ENCODE data around the gene KLHL2. TPM values are rescaled to one million over a fixed set of nuclear protein-coding genes. Genes with fewer than 3 reads are reported as not detected.
"Not testable (repeated sequence)": the region's sequence is repeated elsewhere in the genome, so short reads cannot be mapped to it uniquely, and the experiment has no call there.

The KLHL2 gene
- total RNA-seq, 1 experiment from 2014 or later, result 11.8 TPM

- DNase-seq (ENCODE audit: low read depth), result no peak
These were observed 7.6 kb upstream of the KLHL2 start for GRCh38 chr4:165199722-165200121.

- DNase-seq (ENCODE audit: low read depth), result no peak
These were observed 5.6 kb upstream of the KLHL2 start for GRCh38 chr4:165201806-165202205.

- DNase-seq (ENCODE audit: low read depth), result no peak
These were observed 3.6 kb upstream of the KLHL2 start for GRCh38 chr4:165203541-165204461.

GRCh38 chr4:165204462-165204830 lies 2.9 kb upstream of the KLHL2 start:
- no peak for DNase-seq (ENCODE audit: low read depth)

GRCh38 chr4:165207016-165207430 lies 338 bp upstream of the KLHL2 start:
- DNase-seq (ENCODE audit: low read depth), result peak; percentile 10

GRCh38 chr4:165208221-165208652 lies 876 bp downstream of the KLHL2 start:
- DNase-seq (ENCODE audit: low read depth), result no peak

GRCh38 chr4:165208741-165209388 lies 1.5 kb downstream of the KLHL2 start:
- DNase-seq (ENCODE audit: low read depth), result peak; percentile 19

- DNase-seq (ENCODE audit: low read depth), result no peak
These were observed 2.4 kb downstream of the KLHL2 start for GRCh38 chr4:165209796-165210195.

GRCh38 chr4:165210566-165210965 lies 3.2 kb downstream of the KLHL2 start:
- no peak for DNase-seq (ENCODE audit: low read depth)

GRCh38 chr4:165212647-165213046 lies 5.3 kb downstream of the KLHL2 start:
- not testable (repeated sequence) for DNase-seq (ENCODE audit: low read depth)

- DNase-seq (ENCODE audit: low read depth), result not testable (repeated sequence)
These were observed 6.0 kb downstream of the KLHL2 start for GRCh38 chr4:165213404-165213803.

GRCh38 chr4:165213991-165214709 lies 6.8 kb downstream of the KLHL2 start:
- DNase-seq (ENCODE audit: low read depth), result not testable (repeated sequence)

- DNase-seq (ENCODE audit: low read depth), result peak; percentile 61
These were observed 7.8 kb downstream of the KLHL2 start for GRCh38 chr4:165215034-165215751.

- not testable (repeated sequence) for DNase-seq (ENCODE audit: low read depth)
These were observed 8.6 kb downstream of the KLHL2 start for GRCh38 chr4:165215761-165216487.

- no peak for DNase-seq (ENCODE audit: low read depth)
These were observed 10.0 kb downstream of the KLHL2 start for GRCh38 chr4:165217325-165217724.

- not testable (repeated sequence) for DNase-seq (ENCODE audit: low read depth)
These were observed 13.9 kb downstream of the KLHL2 start for GRCh38 chr4:165221306-165221705.

- not testable (repeated sequence) for DNase-seq (ENCODE audit: low read depth)
These were observed 14.8 kb downstream of the KLHL2 start for GRCh38 chr4:165221993-165222650.

- peak; percentile 49 for DNase-seq (ENCODE audit: low read depth)
These were observed 15.3 kb downstream of the KLHL2 start for GRCh38 chr4:165222651-165222994.

GRCh38 chr4:165227401-165227800 lies 20.0 kb downstream of the KLHL2 start:
- DNase-seq (ENCODE audit: low read depth), result not testable (repeated sequence)

GRCh38 chr4:165229490-165230200 lies 22.3 kb downstream of the KLHL2 start:
- DNase-seq (ENCODE audit: low read depth), result not testable (repeated sequence)
